HUES48 (cell line): ENCODE results near the gene CD300A.

Experiments used
- H3K27ac ChIP-seq: one replicate; pipeline ENCODE4 v1.7.0; 2013; ENCODE audit warnings: low read depth, low read length, inconsistent platforms
- H3K27me3 ChIP-seq: 2 replicates; pipeline ENCODE4 v1.6.1; 2013; ENCODE audit warnings: mild to moderate bottlenecking, low read length; ENCODE audit not compliant: control insufficient read depth, insufficient read depth
- H3K36me3 ChIP-seq: 2 replicates; pipeline ENCODE4 v1.6.1; 2013; ENCODE audit warnings: low read length; ENCODE audit not compliant: control insufficient read depth, insufficient read depth
- H3K4me1 ChIP-seq: 2 replicates; pipeline ENCODE4 v1.6.1; 2013; ENCODE audit warnings: mild to moderate bottlenecking, low read length; ENCODE audit not compliant: control insufficient read depth, insufficient read depth
- H3K4me3 ChIP-seq: 2 replicates; pipeline ENCODE4 v1.5.1; 2013; ENCODE audit warnings: mild to moderate bottlenecking, low read depth, low read length
- H3K9ac ChIP-seq: 2 replicates; pipeline ENCODE4 v1.6.1; 2013; ENCODE audit warnings: mild to moderate bottlenecking, low read depth, low read length, moderate library complexity
- H3K9me3 ChIP-seq: 2 replicates; pipeline ENCODE4 v1.6.1; 2013; ENCODE audit warnings: low read length; ENCODE audit not compliant: control insufficient read depth, insufficient read depth

CD300A gene

DNA sequence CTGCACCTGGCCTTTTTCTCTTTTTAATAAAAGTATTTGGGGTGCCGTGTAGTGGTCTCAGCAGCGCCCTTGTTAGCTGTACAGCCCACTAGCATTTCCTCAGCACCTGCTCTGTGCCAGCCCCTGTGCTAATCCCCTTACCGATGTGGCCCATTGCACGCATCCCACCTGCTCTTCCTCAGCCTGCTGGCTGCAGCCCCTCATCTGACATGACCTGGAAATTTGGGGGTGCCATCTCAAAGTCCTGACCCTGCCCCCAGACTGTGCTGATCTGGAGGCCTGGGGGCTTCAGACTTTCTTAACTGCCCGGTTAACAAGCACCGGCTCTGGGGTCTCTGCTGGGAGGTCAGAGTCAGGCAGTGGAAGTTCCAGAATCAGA, 24.2 kb upstream of the CD300A start:
- Histone ChIP-seq H3K27ac (no peak overlapping the region), H3K9me3 (no peaks in the 10 kb centered on the region), H3K27me3 (no peaks in the 10 kb centered on the region), H3K4me1 (peaks cover 4% of the 10 kb centered on the region; the same call in 1 of the 2 replicates), H3K9ac (no peak overlapping the region), H3K4me3 (no peak overlapping the region), H3K36me3 (no peaks in the 10 kb centered on the region; the same call in 1 of the 2 replicates)

DNA sequence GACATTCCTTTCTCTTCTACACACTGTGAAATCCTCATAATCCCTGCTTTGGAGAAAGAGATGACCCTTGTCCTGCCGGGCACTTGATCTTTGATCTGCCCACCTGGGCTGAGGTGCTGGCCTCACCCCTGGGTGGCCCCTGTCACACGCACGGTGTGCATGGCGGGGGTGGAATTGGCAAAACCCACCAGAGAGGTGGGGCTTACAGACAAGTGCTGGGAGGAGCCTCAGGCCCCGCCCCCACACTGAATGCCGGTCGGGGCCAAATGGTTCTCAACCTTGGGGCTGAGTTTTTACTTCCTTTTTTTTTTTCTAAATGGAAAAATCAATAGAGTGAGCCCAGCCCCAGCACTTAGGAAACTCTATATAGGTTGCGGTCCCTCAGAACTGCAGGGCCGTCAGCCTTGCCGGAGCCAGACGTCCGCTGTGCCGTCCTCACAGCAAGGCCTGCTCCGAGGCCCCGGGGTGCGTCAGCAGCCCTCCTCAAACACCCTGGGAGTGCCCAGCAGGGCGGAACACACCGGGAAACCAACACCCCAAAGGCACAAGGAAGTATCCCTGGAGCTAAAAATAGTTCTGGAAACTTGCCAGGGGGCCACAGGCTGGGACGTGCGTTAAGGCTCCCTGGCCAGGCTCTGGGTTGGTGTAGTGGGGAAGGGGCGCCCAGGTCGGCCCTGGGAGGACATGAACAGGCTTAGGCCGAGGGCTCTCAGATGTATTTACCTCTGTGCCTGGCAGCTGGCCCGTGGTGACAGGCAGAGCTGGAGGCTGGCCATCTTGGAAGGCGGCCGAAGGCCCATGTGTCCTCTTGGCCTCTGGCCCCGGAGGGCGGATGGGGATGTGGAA, 23.5 kb upstream of the CD300A start:
- no peaks in the 10 kb centered on the region; the same call in 1 of the 2 replicates for H3K36me3 ChIP-seq
- H3K27ac ChIP-seq, result no peak overlapping the region
- H3K9ac ChIP-seq, result no peak overlapping the region
- peaks cover 4% of the 10 kb centered on the region; the same call in 1 of the 2 replicates for H3K4me1 ChIP-seq
- H3K27me3 ChIP-seq, result no peaks in the 10 kb centered on the region
- no peak overlapping the region for H3K4me3 ChIP-seq
- H3K9me3 ChIP-seq, result no peaks in the 10 kb centered on the region

DNA sequence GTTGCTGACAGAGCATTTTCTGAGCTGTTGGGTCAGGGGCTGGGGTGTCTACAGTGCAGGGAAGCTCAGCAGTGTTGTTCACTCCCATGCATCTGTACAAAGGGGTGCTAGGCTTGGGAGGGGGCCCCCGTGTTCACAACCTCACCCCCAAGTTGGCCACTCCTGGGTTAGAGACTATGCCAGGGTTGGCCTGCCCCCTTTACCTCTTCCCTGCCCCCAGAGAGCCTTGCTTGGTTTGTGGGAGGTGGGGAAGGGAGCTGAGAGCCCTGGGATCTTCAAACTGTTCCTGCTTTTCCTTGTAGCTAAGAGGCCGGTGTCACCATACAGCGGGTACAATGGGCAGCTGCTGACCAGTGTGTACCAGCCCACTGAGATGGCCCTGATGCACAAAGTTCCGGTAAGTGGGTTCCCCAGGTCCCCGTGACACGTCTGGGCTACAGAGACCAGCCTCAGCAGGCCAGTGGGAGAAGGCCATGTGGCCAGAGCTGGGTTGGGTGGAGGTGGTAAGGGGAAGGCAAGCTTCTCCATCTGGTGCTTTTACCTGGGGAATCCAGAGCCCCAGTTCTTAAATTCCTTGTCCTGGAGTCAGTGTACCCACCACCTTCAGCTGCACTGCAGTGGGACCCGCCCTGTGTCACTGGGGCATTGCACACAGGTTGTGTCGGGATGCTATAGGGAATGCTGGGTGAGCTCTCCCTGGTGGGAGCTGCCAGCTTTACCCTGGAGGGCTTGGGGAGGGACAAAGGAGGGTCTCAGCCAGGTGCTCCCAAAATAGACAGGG, 22.7 kb upstream of the CD300A start:
- Histone ChIP-seq H3K9me3 (no peaks in the 10 kb centered on the region), H3K4me1 (peaks cover 4% of the 10 kb centered on the region; the same call in 1 of the 2 replicates), H3K36me3 (no peaks in the 10 kb centered on the region; the same call in 1 of the 2 replicates), H3K27ac (no peak overlapping the region), H3K9ac (no peak overlapping the region), H3K27me3 (no peaks in the 10 kb centered on the region), H3K4me3 (no peak overlapping the region)

DNA sequence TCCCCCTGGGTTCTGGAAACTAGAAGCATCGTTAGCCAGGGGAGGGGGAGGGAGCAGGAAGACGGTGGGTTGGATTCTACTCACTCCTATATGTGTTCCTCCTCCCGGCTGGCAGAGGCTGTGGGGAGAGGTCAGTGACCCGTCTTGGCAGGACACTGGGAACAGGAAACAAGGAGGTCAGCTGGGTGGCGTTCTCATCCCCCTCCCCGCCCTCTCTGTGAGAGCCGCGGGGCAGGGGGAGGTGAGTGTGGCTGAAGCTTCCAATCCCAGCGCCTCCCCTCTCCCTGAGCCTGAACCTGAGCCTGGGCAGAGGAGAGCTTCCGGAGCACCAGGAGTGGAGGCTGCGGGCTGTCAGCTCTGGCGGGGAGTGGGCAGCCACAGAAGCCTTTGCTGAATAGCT, 22.0 kb upstream of the CD300A start:
- peaks cover 4% of the 10 kb centered on the region; the same call in 1 of the 2 replicates for H3K4me1 ChIP-seq
- no peak overlapping the region for H3K4me3 ChIP-seq
- H3K27me3 ChIP-seq, result no peaks in the 10 kb centered on the region
- no peak overlapping the region for H3K9ac ChIP-seq
- H3K27ac ChIP-seq, result no peak overlapping the region
- H3K9me3 ChIP-seq, result no peaks in the 10 kb centered on the region
- no peaks in the 10 kb centered on the region; the same call in 1 of the 2 replicates for H3K36me3 ChIP-seq

DNA sequence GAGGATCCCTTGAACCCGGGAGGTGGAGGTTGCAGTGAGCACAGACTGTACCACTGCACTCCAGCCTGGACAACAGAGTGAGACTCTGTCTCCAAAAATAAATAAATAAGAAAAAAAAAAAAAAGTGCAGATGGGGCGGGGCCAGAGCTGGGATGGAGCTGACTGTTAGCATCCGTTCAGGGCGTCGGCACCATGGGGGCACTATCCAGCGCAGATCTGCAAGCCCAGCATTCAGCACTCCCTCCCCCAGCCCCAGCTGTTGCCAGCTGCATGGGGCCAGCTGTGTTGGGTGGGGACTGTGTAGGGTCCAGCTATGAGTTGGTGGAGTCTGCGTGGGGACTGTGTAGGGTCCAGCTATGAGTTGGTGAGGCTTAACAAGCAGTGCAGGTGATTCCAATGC, 21.3 kb upstream of the CD300A start:
- H3K27ac ChIP-seq, result no peak overlapping the region
- H3K4me3 ChIP-seq, result no peak overlapping the region
- H3K27me3 ChIP-seq, result no peaks in the 10 kb centered on the region
- peaks cover 4% of the 10 kb centered on the region; the same call in 1 of the 2 replicates for H3K4me1 ChIP-seq
- H3K9me3 ChIP-seq, result no peaks in the 10 kb centered on the region
- H3K9ac ChIP-seq, result no peak overlapping the region
- H3K36me3 ChIP-seq, result no peaks in the 10 kb centered on the region; the same call in 1 of the 2 replicates

DNA sequence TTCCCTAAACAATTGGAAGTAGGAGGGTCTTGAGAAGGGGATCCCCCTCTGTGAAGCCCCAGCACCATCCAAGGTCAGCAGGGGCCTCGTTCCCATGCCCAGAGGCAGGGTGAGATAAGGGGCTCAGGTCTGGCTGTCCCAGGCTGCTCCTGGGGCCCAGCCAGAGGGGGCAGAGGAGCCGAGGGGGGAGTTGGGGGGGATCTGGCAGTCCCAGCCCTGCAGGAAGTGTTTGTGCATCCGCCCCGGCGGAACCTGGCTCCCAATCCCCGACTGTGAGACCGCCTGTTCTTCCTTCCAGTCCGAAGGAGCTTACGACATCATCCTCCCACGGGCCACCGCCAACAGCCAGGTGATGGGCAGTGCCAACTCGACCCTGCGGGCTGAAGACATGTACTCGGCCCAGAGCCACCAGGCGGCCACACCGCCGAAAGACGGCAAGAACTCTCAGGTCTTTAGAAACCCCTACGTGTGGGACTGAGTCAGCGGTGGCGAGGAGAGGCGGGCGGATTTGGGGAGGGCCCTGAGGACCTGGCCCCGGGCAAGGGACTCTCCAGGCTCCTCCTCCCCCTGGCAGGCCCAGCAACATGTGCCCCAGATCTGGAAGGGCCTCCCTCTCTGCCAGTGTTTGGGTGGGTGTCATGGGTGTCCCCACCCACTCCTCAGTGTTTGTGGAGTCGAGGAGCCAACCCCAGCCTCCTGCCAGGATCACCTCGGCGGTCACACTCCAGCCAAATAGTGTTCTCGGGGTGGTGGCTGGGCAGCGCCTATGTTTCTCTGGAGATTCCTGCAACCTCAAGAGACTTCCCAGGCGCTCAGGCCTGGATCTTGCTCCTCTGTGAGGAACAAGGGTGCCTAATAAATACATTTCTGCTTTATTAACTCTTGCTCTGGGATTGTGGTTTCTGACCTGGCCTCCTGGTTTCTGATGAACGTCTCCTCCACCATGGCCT, 19.6 kb upstream of the CD300A start:
- Histone ChIP-seq H3K9ac (no peak overlapping the region), H3K27ac (no peak overlapping the region), H3K36me3 (no peaks in the 10 kb centered on the region), H3K4me3 (no peak overlapping the region), H3K27me3 (peaks cover 1% of the 10 kb centered on the region), H3K9me3 (no peaks in the 10 kb centered on the region), H3K4me1 (peaks cover 5% of the 10 kb centered on the region; the same call in 1 of the 2 replicates)

DNA sequence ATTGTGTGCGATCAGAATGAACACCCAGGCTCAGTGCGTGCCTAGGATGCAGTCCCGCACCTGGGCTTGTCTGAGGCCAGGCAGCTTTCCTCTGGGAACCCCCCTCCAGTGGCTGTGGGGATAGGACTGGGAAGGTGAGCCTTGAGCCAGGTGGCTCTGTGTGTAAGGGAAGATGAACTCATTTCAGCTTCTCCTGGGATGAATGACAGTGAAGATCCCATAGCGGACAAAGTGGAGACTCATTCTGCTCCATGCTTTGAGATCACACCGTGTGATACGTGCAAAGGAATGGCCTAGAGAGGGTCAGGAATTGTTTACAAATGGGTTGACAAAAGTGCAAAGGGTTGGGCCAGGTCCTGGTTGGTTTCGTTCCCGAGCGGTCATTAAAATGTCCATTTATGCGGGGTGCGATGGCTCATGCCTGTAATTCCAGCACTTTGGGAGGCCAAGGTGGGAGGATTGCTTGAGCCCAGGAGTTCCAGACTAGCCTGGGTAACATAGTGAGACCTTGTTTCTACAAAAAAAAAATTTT, 18.7 kb upstream of the CD300A start:
- Histone ChIP-seq H3K4me3 (no peak overlapping the region), H3K4me1 (peaks cover 12% of the 10 kb centered on the region; the same call in 1 of the 2 replicates), H3K9me3 (no peaks in the 10 kb centered on the region), H3K9ac (no peak overlapping the region), H3K27me3 (peaks cover 10% of the 10 kb centered on the region), H3K27ac (no peak overlapping the region), H3K36me3 (no peaks in the 10 kb centered on the region)

DNA sequence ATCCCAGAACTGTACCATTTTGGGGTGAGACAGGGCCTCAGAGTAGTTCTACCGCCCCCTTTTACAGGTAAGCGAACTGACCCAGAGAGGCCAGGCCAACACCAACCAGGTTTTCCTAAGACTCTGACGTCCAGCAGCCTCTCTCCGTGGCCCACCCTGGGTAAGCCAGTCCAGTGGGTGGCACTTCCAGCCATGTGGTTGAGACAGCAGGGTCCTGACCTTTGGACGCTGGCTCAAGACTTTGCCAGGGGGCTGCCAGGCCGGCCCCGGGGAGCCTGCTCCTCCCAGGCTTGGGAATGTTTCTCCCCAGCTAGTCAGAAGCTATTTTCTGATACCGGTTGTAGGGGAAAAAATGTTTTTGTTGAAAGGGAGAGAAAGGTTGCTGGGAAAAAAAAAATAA, 17.7 kb upstream of the CD300A start:
- Histone ChIP-seq H3K9ac (no peak overlapping the region), H3K36me3 (no peaks in the 10 kb centered on the region), H3K27ac (no peak overlapping the region), H3K4me1 (peaks cover 18% of the 10 kb centered on the region; the same call in 1 of the 2 replicates), H3K4me3 (no peak overlapping the region), H3K27me3 (peaks cover 20% of the 10 kb centered on the region), H3K9me3 (no peaks in the 10 kb centered on the region)

DNA sequence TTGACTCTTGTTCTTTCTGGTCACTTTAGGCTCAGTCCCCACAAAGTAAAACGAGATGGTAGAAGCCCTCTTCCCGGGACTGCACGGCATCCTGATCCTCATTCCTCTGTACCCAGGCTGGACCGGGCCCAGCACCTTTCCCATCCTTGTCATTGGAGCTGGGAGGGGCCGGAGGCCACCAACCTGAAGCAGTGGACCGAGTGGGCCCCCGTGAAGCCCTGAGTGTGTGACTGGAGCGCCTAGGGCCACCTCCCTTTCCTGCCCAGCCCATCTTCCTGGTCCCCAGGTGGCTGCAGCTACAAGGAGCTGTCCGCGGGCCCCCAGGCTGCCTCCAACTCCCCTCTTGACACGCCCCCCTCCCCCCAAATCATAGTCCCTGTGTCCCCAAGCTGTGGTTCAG, 17.1 kb upstream of the CD300A start:
- H3K4me3 ChIP-seq, result no peak overlapping the region
- no peak overlapping the region for H3K9ac ChIP-seq
- H3K36me3 ChIP-seq, result no peaks in the 10 kb centered on the region
- no peak overlapping the region for H3K27ac ChIP-seq
- peaks cover 18% of the 10 kb centered on the region; the same call in 1 of the 2 replicates for H3K4me1 ChIP-seq
- H3K9me3 ChIP-seq, result no peaks in the 10 kb centered on the region
- H3K27me3 ChIP-seq, result peaks cover 20% of the 10 kb centered on the region

DNA sequence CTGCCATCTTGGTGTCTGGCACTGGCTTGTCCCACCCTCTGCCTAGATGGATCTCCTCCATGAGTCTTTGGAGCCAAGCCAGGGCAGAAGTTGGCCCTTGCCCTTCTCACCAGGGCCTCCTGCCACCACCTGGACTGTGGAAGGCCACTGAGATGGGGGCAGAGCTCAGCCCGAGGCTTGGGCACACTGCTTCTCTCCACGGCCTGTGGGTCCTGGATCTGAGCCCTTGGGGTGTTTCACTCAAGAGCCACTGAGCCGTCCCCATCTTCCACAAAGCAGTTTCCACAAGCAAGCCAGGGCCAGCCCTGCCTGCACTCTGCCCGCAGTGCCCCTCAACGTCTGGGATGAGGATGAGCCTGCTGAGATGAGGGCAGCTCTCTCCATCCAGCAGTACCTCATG, 16.7 kb upstream of the CD300A start:
- Histone ChIP-seq H3K4me1 (peaks cover 23% of the 10 kb centered on the region), H3K36me3 (no peaks in the 10 kb centered on the region), H3K9ac (no peak overlapping the region), H3K4me3 (no peak overlapping the region), H3K27me3 (peaks cover 20% of the 10 kb centered on the region), H3K27ac (no peak overlapping the region), H3K9me3 (no peaks in the 10 kb centered on the region)
